Activated CD4-positive, alpha-beta T cell treated with anti-CD3 and anti-CD28 coated beads for 24 hours (primary cell): ENCODE results near the gene NANOS1.
"Not testable (repeated sequence)": the region's sequence is repeated elsewhere in the genome, so short reads cannot be mapped to it uniquely, and the experiment has no call there.

Source experiments
- DNase-seq, 2 donors: peaks; one replicate each; pipeline ENCODE4 v3.0.0-alpha.2; 2020; ENCODE audit warnings: low read depth in 2 of 2

The NANOS1 gene

DNA sequence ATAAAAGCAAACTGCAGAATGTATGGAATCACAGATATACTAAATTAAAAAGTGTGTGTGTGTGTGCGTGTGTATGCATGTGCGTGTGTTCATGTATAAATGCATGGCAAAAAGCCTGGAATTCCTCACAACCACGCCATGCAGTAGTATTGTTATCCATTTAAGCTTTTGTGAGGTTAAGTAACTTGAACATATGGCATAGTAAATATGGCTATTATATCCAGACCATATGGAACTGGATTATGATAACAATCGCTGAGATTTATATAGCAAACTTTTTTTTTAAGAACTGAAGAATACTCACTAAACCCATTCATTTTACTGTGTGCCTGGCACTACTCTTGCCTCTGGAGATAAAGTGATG is 22.3 kb upstream of the NANOS1 start:
- DNase-seq, result no peak

DNA sequence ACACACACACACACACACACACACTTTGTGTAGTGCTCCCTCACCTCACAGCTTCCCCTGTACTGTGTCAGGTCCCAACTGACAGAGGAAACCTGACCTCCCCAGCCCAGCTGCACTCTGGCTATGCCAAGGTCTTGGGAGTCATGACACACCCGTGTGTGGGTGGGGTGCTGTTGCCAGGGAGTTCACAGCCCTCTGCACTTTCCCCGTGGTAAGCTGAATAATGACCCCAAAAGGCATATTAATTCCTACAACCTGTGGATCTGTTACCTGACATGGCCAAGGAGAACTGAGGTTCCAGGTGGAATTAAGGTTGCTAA is 8.9 kb upstream of the NANOS1 start:
- no peak for DNase-seq

DNA sequence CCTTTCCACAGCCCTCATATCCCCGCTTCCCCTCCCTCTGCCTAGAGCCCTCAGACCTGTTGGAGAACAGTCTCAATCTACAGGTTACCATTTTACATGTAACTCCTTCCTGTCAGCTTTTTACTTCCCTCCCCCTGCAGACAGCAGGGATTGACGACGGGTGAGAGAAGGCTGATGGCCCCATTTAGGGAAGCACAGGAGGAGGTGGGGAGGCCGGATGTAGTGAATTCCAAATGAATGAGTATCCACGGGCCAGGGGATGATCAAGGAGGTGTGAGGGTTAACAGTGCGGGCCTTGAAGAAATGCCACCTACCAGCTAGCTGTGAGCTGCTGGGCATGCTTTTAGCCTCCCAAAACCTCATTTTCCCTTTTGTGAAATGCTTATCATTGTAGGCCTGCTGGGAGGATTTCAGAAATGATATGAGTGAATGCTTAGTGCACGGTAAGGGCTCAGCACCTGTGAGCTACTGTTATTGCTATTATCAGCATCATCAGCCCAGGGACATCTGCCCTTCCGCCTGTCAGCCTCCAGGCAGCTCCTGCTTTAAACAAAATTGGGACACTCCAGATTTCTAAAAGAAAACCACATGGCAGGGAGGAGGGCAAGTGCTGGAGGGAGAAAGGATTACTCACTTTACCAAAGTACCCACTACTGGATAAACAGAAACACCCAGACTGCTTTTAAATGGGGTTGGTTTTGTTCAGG is 6.5 kb upstream of the NANOS1 start:
- no peak for DNase-seq

DNA sequence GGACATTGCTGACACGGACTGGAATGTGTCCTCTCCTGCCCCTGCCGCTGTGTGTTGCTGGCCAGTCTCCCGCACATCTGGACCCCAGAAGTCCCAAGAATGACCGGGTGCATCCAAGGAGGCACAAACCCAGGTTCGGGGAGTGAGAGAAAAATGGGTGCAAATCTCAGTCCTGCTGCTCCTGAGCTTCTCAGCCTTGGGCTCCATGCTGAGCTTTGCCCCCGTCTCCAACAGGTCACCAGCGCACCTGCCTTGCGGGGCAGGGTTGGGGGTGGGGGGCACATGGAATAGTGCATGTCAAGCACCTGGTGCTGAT is 6.0 kb upstream of the NANOS1 start:
- no peak for DNase-seq

DNA sequence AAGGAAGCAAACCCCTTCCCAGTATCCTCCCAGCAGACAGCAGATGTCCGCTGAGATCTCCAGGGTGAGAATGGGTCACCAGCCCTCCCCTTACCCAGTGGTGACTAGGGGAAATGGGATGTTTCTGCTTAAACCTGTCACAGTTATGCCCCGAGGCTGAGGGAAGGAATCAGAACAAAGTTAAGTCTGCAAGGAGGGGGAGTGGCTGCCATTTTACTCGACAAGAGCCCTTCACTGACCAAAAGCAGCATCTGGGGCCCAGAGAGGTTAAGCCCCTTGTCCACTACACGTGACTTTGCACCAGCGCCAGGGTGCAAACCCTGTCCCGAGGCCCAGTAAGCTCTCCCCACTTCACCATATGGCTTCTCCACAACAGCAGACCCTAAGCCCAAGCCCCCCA is 4.6 kb upstream of the NANOS1 start:
- DNase-seq, result no peak

DNA sequence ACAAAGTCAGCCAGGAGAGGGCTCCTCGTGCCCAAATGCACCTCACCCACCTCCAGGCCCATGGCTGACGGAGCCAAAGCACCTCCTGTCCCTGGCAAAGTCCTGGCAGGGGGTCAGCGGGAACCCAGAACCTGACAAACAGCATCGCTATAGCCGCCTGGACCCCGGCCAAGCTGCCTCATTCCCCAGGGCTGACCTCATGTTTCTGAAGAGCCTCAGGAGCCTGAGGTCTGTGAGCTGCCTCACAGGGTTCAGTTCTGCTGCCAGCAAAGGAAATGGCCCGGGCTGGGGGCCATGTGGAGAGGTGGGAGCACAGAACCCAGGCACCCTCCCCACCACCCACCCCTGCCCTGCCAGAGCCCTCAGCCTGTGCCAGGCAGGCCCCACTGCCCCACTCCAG is 4.2 kb upstream of the NANOS1 start:
- DNase-seq, result no peak

DNA sequence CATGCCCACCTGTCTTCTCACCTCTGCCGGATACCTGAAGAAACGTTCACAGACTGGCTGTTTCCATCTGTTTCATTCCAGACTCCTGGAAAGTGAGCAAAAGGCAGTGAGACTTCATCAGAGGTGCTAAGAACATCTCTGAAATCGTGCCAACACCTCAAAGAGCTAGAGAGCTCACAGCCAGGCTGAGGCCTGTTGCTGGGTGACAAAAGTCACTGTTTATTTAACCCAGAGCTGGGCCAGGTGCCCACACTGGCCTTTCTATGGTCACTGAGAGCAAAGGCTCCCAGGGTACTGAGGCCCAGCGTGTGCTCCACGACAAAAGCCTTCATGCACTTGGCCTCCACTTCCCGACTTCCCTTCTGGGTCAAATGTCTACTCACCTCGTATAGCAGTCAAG is 3.7 kb upstream of the NANOS1 start:
- DNase-seq, result no peak

DNA sequence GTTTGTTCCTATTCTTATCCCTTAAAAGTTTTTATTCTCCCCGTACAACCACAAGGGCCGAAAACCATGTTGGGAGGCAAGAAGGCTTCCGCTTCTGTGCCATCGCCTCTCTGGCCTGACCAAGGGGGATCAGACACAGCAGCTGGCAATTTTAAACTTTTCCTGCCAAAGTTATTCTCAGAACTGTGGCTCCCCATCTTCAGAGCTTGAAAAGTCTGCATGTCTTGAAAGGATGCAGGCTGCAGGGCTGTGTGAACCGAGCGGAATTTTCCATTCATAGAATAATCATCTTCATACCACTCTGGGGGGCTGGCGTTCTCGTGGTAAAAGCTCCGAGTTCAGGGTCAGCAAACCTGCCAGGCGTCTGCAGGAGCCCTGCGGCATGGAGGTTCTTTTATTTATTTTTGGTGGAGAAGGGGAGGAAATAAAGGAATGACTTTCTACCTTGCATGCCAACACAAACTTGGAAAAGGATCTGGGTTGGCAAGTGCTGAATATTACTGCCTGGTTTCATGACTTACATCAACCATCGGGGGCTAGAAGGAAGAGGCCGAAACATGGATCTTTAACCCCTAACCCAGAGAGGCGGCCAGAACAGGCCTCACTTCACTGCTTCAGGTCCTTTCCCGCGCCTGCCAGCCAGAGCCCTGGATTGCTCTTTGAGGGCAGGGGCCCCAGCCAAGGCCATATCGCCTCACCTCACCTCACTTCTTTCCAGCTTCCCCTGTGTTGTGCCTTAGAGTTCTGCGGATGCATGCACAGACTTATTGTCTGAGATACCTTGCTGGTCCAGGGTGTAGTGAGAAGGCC is 3.0 kb upstream of the NANOS1 start:
- DNase-seq, result no peak

DNA sequence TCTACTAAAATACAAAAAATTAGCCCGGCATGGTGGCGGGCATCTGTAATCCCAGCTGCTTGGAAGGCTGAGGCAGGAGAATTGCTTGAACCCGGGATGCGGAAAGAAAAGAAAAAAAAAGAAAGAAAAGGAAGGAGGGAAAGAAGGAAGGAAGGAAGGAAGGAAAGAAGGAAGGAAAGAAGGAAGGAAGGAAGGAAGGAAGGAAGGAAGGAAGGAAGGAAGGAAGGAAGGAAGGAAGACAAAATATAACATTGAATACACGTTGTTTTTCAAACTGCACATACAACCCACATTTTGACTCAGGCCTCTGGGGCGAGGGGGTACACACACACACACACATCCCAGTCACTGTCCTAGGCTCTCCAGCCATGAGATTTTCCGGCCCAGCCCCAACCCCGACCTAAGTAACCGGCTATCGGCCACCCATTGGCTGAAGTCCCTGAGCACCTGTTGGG is 1.0 kb upstream of the NANOS1 start:
- not testable (repeated sequence) for DNase-seq

DNA sequence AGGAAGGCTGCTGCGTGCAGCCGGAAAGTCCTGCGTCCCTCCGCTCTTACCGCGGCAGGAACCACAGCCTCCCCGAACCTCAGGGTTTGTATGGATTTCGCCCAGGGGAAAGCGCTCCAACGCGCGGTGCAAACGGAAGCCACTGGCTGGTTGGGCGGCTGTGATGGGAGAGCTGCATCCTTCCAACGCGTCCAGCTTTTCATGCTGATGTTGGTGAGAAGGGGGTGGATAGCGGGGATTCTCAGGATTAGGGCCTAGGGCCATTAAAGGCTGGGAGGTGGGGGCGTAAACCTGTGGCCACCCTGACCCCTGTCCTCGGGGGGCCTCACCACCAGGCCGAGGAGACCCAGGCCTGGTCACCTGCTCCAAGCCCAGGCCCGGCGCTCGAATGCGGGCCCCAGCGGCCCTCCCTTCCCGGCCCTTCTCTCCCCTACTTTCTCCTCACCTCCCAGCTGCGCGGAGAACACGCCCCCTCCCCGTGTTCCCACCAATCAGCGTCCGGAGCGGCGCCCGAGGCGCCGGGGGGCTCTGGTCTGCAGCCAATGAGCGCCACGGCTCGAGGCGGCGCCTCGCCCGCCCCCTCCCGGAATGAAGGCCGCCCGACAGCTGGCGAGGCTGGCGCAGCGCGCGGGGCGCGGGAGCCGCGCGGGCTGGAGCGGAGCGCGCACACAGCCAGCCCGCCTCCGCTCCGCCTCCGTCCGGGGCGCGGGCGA is 458 bp upstream of the NANOS1 start:
- DNase-seq, result peak; percentile 62 to 64

DNA sequence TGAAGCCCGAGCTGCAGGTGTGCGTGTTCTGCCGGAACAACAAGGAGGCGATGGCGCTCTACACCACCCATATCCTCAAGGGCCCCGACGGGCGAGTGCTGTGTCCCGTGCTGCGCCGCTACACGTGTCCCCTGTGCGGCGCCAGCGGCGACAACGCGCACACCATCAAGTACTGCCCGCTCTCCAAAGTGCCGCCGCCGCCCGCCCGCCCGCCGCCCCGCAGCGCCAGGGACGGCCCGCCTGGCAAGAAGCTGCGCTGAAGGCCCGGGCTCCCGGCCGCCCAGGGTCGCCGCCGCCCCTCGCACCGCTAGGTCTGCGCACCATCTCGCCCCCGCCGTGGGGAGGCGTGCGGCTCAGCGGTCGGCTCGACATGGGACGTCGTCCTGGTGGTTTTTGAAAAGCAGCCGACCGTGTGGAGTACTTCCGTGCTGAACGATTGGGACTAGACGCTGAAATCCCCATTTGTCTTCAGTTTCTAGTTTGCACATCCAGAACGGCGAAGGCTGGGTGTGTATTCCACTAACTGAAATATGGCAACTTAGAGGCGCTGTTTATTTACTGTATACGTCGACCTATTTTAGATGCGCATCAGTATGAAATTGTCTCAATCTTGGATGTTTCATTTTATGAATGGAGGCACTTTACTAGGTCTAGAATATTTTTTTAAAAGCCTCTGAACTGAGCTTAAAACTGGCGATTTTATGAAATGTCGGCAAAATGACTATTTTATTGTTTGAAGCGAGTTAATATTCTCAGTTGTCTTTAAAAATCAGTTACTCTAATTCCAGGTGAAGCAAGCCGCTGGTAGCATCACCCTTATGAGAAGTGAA is 1.1 kb downstream of the NANOS1 start:
- peak in 1 of 2 donors; percentile 35 for DNase-seq

DNA sequence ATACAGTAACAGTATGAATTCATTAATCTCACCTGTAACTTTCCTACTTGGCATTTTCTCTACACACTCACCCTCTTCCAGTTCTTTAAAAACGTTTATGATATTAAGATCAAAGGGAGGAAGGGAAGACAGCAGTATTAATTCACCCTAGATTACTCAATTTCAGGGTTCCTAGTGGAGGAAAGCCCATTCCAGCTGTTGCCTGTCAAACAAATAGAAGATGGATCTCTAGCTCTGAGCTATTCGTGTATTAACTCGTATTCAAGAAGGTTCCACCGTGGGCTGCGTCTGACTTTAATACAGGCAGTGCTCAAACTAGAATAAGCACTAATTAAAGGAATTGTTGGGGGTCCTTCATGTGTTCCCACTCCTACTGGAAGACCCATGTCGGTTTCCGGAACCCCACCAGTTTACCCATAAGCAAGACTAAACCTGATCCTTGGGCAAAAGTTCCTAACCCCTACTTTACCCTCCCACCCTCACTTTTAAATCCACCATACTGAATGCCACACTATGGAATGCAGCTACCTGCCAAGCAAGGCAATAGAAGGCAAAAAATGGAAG is 2.1 kb downstream of the NANOS1 start:
- no peak for DNase-seq

DNA sequence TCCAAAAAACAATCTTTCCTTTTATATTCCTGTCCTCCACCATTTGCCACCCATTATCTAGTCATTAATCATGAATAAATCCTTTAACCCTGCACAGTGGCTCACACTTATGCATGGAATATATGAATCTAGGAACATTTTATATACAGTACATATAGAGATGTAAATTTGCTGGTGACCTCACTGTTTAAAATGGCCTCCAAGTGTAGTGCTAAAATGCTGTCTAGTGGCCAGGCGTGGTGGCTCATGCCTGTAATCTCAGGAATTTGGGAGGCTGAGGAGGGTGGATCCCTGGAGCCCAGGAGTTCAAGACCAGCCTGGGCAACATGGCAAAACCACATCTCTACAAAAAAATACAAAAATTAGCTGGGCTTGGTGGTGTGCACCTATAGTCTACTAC is 9.6 kb downstream of the NANOS1 start:
- DNase-seq, result no peak

DNA sequence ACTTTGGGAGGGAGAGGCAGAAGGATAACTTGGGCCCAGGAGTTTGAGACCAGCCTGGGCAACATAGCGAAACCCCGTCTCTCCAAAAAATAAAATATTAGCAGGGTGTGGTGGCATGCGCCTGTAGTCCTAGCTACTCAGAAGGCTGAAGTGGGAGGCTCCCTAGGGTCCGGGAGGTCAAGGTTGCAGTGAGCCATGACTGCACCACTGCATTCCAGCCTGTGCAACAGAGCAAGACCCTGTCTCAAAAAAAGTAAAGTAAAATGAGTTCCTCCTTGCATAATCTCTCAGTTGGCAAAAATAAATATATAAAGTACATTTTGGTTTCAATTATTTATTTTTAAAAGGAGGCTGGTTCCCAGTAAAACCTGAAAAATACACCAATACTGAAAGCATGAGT is 11.8 kb downstream of the NANOS1 start:
- no peak for DNase-seq

DNA sequence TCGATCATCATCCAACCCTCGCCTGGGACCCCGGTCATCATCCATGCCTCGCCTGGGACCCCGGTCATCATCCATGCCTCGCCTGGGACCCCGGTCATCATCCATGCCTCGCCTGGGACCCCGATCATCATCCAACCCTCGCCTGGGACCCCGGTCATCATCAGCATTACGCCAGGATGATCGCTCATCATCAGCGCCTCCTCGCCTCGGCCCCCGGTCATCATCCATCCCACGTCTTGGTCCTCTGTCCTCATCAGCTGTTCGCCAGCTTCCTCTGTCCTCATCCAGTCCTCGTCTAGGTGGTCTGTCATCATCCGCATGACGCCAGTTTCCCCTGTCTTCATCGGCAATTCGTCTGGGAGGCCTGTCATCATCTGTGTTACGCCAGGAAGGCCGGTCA is 12.7 kb downstream of the NANOS1 start:
- no peak for DNase-seq

DNA sequence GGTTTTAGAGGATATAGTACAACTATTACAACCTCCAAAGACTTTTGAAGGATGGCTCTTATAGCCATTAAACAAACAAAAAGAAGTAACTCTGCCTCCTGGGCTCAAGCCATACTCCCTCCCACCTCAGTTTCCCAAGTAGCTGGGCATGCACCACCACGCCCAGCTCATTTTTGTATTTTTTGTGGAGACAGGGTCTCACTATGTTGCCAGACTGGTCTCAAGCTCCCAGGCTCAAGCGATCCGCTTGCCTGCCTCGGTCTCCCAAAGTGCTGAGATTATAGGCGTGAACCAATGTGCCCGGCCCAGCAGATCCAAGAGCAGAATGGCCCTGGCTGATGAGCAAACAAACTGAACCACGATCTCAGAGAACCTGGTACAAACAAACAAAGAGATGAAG is 16.0 kb downstream of the NANOS1 start:
- no peak for DNase-seq

DNA sequence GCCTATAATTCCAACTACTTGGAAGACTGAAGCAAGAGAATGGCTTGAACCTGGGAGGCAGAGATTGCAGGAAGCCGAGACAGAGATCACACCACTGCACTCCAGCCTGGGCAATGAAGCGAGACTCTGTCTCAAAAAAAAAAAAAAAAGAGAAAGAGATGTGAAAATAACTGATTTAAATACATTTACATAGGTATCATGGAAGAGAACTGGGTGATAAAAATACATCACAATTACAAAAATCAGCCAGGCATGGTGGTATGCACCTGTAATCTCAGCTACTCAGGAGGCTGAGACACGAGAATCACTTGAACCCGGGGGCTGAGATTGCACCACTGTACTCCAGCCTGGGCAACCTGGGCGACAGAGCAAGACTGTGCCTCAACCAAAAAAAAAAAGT is 19.8 kb downstream of the NANOS1 start:
- no peak for DNase-seq

DNA sequence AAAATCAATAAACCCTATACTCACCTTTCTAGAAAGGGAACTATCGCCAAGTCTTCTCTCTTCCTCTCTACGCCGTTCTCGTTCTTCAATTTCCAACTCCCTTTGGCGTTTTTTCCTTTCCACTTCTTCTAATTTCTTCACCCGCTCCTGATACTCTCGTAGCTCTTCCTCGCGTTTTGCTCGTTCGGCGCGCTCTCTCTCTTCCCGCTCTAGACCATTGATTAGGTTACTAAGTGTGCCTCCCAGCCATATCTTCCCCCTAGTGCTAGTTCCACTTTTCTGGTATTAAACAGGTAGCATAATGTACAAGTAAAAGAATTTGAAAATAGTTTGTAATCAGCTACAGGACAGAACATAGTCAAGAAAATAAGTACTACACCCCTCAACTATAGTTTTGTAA is 20.3 kb downstream of the NANOS1 start:
- DNase-seq, result no peak

DNA sequence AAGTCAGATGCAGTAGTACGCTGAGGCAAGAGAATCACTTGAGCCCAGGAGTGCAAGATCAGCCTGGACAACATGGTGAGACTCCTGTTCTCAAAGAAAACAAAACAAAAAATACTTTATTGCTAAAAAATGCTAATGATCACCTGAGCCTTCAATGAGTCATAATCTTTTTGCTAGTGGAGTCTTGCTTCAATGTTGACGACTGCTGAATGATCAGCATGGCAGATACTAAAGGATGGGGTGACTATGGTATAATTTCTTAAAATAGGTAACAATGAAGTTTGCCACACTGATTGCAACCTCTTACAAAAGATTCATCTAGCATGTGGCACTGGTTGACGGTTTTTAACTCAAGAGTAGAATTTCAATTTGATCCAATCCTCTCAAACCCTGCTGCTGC is 22.3 kb downstream of the NANOS1 start:
- DNase-seq, result no peak

DNA sequence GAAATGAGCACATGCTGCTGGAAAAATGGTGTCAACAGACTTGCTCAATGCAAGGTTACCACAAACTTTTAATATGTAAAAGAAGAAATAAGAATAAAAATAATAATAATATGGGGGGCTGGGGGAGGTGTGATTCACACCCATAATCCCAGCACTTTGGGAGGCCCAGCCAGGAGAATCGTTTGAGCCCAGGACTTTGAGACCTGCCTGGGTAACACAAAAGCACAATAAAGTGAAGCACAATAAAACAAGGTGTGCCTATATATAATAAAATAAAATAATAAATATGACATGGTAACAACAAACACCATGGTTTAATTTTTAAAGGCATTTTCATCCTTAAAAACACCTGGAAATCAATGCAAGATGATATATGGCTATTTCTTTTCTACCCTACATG is 26.0 kb downstream of the NANOS1 start:
- no peak for DNase-seq

DNA sequence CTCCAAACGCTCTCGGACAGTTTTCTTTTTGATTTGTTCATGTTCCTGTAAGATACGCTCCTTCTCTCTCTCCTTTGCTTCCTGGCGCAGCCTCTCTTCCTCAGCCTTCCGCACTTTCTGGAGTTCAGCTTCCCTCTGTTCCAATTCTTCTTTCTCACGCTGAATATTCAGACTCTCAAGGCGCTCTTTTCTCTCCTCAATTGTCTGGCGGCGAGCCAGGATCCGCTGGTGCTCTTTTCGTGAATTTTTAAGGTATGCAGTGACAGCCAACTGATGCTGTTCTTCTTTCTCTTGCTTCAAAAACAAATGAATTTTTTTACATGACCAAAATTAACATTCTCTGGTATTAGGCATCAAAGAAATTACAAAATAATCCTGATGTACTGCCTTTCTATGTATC is 28.5 kb downstream of the NANOS1 start:
- no peak for DNase-seq

DNA sequence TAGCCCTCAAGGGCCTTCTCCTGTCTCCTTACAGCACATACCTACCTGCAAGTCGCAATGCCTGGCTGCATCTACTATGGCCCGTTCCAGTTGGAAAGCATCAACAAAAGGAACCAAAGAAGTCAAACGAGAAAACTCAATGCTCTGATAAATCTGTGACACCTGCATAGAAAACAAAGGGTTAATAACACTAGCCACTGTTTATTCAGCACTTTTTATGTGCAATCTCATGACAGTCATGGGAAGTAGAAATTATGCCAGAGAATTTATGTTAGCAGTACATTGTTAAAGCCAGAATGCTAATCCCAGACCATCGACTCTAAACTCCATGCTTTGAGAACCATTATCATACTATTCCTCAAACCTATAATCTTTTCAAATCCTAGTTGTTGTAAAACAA is 30.0 kb downstream of the NANOS1 start:
- no peak for DNase-seq
